Measurements from ENCODE around the gene CAMTA1. TPM values are rescaled to one million over a fixed set of nuclear protein-coding genes. Genes with fewer than 3 reads are reported as not detected.

Gene CAMTA1
- total RNA-seq, 1 donor from 2014 or later, result 81.6 TPM

DNA sequence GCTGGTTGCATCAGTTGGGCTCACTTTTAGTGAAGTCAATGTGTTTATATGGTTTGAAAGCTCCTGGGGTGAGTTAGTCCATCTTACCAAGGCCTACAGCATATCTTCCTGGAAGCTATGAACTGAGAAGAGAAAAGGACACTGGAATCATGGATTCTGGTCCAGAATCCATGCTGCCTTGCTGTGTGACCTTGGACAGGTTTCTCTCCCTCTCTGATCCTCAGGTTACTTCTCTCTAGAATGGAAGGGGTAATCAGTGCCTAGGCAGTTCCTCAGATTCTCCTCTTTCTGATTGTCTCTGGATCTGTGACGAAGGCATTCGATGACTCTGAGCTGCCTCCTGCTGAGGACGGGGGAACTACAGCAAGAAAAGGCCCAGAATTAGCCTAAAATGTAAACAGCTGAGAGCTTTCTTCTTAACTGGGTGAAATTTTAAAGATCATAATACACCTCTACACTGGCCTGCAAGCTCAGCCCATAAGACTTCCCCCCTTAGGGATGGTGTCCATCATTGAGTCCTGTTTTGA is 560.9 kb downstream of the CAMTA1 start:
- Mint-ChIP-seq H3K27me3 (ENCODE audit: unreplicated experiment) (no peaks in the 10 kb centered on the region), H3K4me1 (ENCODE audit: unreplicated experiment) (peaks cover 6% of the 10 kb centered on the region), H3K36me3 (ENCODE audit: unreplicated experiment) (no peaks in the 10 kb centered on the region), H3K9me3 (ENCODE audit: unreplicated experiment) (peaks cover 5% of the 10 kb centered on the region), H3K27ac (ENCODE audit: unreplicated experiment) (no peak overlapping the region), H3K4me3 (ENCODE audit: unreplicated experiment) (no peak overlapping the region)
- DNase-seq (ENCODE audit: extremely low spot score, unreplicated experiment), result no peak
- TF ChIP-seq, protein P1, sequence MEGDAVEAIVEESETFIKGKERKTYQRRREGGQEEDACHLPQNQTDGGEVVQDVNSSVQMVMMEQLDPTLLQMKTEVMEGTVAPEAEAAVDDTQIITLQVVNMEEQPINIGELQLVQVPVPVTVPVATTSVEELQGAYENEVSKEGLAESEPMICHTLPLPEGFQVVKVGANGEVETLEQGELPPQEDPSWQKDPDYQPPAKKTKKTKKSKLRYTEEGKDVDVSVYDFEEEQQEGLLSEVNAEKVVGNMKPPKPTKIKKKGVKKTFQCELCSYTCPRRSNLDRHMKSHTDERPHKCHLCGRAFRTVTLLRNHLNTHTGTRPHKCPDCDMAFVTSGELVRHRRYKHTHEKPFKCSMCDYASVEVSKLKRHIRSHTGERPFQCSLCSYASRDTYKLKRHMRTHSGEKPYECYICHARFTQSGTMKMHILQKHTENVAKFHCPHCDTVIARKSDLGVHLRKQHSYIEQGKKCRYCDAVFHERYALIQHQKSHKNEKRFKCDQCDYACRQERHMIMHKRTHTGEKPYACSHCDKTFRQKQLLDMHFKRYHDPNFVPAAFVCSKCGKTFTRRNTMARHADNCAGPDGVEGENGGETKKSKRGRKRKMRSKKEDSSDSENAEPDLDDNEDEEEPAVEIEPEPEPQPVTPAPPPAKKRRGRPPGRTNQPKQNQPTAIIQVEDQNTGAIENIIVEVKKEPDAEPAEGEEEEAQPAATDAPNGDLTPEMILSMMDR (IDR thresholded peaks at IDR 0.05), result no peak

DNA sequence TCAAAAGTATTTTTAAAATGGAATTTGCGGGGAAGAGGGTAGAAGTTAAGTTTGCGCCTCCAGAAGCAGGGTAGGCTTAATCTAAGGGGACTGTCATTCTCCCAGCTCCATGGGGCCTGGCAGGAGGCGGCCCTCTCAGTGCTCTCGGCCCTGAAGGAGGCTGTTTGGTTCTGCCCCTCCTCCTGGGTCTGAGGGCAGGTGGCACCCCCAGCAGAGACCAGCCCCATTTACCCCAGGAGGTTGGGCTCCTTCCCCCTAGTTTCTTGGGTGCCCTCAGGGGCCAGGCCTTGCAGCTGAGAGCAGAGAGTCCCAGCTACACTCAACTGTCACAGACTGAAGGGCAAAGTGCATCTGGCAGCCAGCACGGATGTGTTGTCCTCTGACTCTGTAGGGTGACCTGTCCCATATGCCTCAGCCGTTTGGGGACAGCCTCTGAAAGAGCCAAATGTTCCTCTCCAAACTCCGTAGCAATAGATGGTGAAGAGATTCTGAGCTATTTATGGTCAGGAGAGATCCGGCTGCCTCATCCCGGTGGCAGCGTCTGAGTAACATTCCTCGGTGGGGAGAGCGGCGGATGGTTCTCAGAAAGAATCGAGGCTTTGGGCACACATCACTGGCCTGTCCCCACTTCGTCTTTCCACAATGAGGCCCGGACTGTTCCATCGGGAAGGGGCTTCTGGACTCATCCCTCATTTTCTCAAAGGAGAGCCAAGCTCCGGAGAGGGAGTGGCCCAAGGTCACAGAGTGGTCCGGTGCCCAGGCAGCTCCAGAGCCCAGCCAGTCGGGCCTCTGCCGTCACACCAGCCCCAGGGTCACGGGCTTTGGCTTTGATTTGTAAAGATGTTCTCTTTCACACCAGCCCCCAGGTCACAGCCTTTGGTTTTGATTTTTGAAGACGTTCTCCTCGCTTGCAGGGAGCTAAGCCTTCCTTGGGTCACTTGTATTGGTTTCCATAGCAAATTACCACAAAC is 561.6 kb downstream of the CAMTA1 start:
- H3K9me3 Mint-ChIP-seq (ENCODE audit: unreplicated experiment), result peaks cover 5% of the 10 kb centered on the region
- TF ChIP-seq, protein P1 (IDR thresholded peaks at IDR 0.05), result no peak
- no peak for DNase-seq (ENCODE audit: extremely low spot score, unreplicated experiment)
- H3K36me3 Mint-ChIP-seq (ENCODE audit: unreplicated experiment), result no peaks in the 10 kb centered on the region
- peaks cover under 1% of the 10 kb centered on the region for H3K4me1 Mint-ChIP-seq (ENCODE audit: unreplicated experiment)
- no peaks in the 10 kb centered on the region for H3K27me3 Mint-ChIP-seq (ENCODE audit: unreplicated experiment)
- no peak overlapping the region for H3K27ac Mint-ChIP-seq (ENCODE audit: unreplicated experiment)
- H3K4me3 Mint-ChIP-seq (ENCODE audit: unreplicated experiment), result no peak overlapping the region

GRCh38 chr1:7348073-7348472 is 562.8 kb downstream of the CAMTA1 start:
- Mint-ChIP-seq H3K4me3 (ENCODE audit: unreplicated experiment) (no peak overlapping the region), H3K27ac (ENCODE audit: unreplicated experiment) (no peak overlapping the region), H3K9me3 (ENCODE audit: unreplicated experiment) (peaks cover 5% of the 10 kb centered on the region), H3K27me3 (ENCODE audit: unreplicated experiment) (no peaks in the 10 kb centered on the region), H3K36me3 (ENCODE audit: unreplicated experiment) (no peaks in the 10 kb centered on the region), H3K4me1 (ENCODE audit: unreplicated experiment) (peaks cover 2% of the 10 kb centered on the region)
- no peak for DNase-seq (ENCODE audit: extremely low spot score, unreplicated experiment)
- TF ChIP-seq, protein P1 (IDR thresholded peaks at IDR 0.05), result no peak

GRCh38 chr1:7348580-7348979 is 563.3 kb downstream of the CAMTA1 start:
- DNase-seq (ENCODE audit: extremely low spot score, unreplicated experiment), result no peak
- Mint-ChIP-seq H3K9me3 (ENCODE audit: unreplicated experiment) (peaks cover 4% of the 10 kb centered on the region), H3K36me3 (ENCODE audit: unreplicated experiment) (no peaks in the 10 kb centered on the region), H3K27ac (ENCODE audit: unreplicated experiment) (no peak overlapping the region), H3K27me3 (ENCODE audit: unreplicated experiment) (no peaks in the 10 kb centered on the region), H3K4me1 (ENCODE audit: unreplicated experiment) (peaks cover 2% of the 10 kb centered on the region), H3K4me3 (ENCODE audit: unreplicated experiment) (no peak overlapping the region)
- TF ChIP-seq, protein P1 (IDR thresholded peaks at IDR 0.05), result no peak

DNA sequence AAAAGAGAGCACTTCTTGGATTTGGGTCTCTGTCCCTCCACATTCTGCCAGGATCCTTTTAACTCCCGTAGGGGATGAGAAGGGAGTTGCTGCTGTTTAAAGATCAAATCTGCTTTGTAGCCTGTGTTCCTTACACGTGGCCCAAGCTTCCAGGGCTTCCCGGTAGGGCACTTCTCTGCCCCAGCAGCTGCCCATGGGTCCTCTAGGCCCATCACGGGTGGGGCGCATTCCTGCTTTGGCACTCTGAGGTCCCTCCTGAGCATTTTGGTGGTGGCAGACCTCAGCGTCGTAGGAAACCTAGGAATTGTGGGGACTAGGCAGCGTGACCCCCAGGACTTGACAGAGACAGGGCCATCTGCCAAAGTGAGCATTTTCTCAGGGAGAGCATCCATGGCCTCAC is 565.5 kb downstream of the CAMTA1 start:
- Mint-ChIP-seq H3K36me3 (ENCODE audit: unreplicated experiment) (no peaks in the 10 kb centered on the region), H3K4me1 (ENCODE audit: unreplicated experiment) (peaks cover 2% of the 10 kb centered on the region), H3K4me3 (ENCODE audit: unreplicated experiment) (no peak overlapping the region), H3K9me3 (ENCODE audit: unreplicated experiment) (no peaks in the 10 kb centered on the region), H3K27me3 (ENCODE audit: unreplicated experiment) (no peaks in the 10 kb centered on the region), H3K27ac (ENCODE audit: unreplicated experiment) (no peak overlapping the region)
- DNase-seq (ENCODE audit: extremely low spot score, unreplicated experiment), result no peak
- TF ChIP-seq, protein P1 (IDR thresholded peaks at IDR 0.05), result no peak
